LHCN-M2 (cell line): ENCODE results near the gene LMX1A. TPM values are rescaled to one million over a fixed set of nuclear protein-coding genes. Genes with fewer than 3 reads are reported as not detected.

Experiments used
- DNase-seq: peaks from one replicate; pipeline ENCODE4 v3.0.0-alpha.2; 2012; ENCODE audit warnings: low read depth
- total RNA-seq: library from RNA; depleted of rRNA; stranded (reverse); fragments of >200 nt; gene quantifications from 2 replicates; pipeline ENCODE4 v1.2.3, GENCODE V29; 2014

Gene LMX1A
- total RNA-seq, 1 experiment from 2014 or later: not detected

GRCh38 chr1:165265196-165265838, 91.2 kb downstream of the LMX1A start:
- DNase-seq: no peak

DNA sequence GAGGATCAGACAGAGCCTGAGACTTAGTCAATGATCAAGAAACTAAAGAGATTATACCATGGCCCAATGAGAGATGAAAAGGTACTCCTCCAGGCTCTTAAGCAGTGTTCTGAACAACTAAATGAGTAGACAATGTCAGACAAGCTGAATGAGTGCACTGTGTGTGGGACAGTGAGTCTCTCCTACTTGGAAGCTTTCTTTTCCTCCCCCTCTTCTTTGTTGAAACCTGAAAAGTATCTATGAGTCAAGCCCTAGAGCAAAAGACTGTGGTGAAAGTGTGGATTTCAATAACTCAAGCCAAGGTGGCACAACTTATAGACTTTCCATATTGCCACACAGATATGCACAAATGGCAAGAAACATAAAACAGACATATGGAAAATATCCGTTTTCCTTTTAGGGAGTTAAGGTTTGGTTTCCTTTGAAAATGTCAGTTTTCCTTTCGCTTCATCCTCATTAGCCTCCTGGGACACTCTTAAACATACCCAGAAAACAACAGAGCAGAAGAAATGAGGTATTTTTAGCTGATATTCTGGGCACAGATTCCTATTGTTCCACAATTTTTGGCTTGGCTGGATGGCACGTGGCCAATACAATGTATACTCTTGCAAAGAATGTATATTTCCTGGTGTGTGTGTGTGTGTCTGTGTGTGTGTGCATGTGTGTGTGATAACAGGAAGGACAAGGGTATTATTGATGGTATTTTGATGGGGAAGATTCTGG, 96.6 kb downstream of the LMX1A start:
- DNase-seq: no peak

GRCh38 chr1:165259236-165259635, 97.3 kb downstream of the LMX1A start:
- no peak for DNase-seq

- peak; percentile 19 for DNase-seq
Measured at GRCh38 chr1:165257969-165258459, 98.5 kb downstream of the LMX1A start.

- no peak for DNase-seq
Measured at GRCh38 chr1:165254896-165255625, 101.5 kb downstream of the LMX1A start.

DNA sequence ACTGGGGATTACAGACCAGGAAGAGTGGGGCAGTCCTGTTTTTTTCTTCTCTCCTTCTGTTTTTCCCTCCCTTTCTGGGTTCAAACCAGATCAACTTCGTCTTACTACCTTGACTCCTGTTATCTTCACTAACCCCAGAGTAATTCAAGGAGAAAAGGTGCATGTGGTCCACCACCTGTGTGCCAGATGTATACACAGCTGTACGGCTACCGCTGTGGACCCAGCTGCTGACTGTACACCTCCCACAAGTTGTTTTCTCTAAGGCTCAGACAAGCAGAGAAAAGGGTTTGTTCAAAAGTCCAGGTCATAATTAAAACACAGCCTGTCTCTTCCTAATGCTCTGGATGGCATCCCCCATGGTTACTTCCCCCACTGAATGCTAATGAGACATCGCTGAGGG, 102.1 kb downstream of the LMX1A start:
- DNase-seq: no peak

DNA sequence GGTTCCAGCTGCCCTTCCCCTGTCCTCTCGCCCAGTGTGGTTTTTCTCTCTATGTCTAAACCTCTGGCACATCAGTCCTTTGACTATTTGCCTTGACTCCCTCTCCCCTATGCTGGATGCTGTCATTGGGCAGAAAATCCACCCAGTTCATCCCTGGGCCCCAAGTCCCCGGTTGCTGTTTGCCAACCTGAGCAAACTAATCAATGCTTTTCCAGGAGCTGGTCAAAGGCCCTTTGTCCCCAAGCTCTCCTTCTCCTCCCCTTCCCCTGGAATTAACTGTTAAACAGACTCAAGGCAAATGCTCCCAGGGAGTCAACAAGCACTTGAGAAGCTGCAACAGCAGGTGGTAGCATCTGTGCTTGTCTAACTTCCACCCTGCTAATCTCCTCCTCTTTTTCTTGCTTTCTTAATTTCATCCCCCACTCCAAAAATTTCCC, 102.7 kb downstream of the LMX1A start:
- no peak for DNase-seq

- DNase-seq: no peak
Measured at GRCh38 chr1:165248969-165249571, 107.4 kb downstream of the LMX1A start.

DNA sequence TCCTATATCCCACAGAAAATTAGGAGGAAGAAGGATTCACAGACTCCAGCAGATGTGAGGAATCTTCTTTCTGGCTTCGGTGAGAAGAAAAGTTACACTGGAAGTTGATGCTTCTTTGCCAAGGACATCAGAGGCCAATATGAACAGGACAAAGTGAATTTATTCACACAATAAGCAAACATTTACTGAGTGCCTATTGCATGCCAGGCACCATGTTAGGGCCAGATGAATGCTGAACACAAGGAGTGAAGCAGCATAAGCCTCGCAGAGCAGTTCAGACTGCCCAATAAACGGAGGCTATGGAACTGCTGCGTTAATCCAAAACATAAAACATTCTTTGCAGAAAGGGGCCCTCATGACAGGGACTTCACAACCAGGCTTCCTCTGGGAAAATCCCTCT, 114.6 kb downstream of the LMX1A start:
- DNase-seq: no peak

DNA sequence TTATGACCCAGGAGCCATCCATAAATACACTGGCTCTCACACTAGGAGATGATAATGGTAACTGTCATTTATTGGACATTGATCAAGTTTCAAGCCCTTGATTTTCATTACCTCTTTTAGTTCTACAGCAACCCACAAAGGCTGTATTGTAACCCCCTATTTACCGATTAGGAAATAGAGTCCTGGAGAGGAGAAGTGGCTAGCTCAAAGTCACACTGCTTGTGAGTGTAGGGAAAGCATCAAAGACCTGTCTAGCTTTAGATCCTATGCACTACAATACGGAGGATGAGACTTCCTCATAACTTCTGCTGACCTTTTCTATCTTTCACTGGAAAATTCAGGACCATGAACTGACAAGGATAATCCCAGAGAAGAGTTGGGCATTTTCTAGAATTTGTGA, 115.2 kb downstream of the LMX1A start:
- DNase-seq: no peak

GRCh38 chr1:165240492-165240891, 116.0 kb downstream of the LMX1A start:
- DNase-seq: no peak

DNA sequence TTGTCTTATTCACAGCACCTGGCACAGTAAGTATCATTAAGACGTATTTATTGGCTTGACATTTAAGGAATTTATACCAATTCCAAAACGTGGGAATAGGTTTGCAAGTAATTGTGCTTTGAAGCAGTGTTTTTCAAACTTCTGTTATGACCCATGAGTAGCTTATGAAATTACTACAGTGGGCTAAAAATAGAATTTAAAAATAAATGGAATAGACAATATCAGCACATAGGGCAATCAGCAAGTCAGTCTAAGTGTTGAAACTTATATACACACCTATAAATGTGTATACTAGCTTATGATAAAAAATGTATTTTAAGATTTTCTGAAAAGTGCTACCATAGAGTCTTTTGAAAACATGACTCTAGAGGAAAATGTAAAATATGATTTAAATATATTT, 116.6 kb downstream of the LMX1A start:
- DNase-seq: no peak

- no peak for DNase-seq
Measured at GRCh38 chr1:165235777-165236291, 120.7 kb downstream of the LMX1A start.

GRCh38 chr1:165235155-165235776, 121.2 kb downstream of the LMX1A start:
- no peak for DNase-seq

DNA sequence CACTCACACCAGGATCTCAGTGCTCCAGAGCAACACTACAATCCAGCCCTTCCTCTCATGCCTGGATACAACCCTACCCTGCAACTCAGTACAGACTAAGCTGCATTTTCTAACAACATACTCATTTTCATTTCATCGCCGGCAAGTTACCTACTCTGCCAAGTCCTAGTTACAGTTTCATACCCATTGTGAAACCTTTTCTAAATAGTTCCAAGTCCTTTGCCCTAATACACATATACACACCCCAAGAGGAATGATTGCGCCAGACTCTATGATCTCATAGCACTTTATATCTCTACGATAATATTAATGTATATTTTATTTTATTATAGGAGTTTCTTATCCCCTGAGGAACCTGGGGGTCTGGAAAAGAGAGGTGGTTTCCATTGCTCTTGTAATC, 122.4 kb downstream of the LMX1A start:
- DNase-seq: no peak

DNA sequence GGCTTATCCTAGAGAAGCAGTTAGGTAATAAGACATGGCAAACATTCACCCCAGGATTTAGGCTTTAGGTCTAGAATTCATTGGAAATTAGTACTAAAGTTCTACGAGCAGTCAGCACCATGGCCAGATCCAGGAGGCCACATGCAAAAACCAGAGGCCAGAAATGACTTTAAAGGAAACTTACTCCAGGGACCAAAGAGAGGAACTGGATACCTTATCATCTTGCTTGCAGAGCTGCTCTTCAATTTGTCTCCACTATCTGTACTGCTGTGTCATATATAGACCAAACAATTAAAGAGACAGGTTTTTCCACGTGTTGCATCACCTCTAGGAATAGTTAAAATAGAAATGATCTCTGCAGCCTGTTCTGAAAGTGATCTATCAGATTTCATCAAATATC, 127.8 kb downstream of the LMX1A start:
- DNase-seq: no peak

GRCh38 chr1:165228111-165228655, 128.3 kb downstream of the LMX1A start:
- DNase-seq: no peak

GRCh38 chr1:165226326-165226725, 130.2 kb downstream of the LMX1A start:
- DNase-seq: no peak

GRCh38 chr1:165225650-165226049, 130.9 kb downstream of the LMX1A start:
- DNase-seq: no peak

DNA sequence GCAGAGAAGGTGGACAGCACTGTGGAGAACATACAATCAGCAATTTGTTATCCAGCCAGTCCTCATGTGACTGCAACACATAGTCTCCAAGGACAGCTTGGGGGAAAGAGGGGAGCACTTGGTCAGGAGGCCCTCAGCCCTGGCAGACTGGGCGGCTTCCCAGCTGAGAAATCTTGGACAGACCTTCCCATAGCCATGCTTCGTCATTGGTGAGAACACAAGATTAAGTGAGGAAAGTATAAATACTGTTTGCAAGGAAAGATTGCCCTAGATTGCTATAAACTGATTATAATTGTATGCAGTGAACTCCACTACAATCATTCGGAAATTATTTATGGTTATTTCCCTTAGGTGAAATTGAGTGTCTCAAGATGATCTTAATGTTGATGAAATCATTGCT, 131.5 kb downstream of the LMX1A start:
- DNase-seq: no peak

DNA sequence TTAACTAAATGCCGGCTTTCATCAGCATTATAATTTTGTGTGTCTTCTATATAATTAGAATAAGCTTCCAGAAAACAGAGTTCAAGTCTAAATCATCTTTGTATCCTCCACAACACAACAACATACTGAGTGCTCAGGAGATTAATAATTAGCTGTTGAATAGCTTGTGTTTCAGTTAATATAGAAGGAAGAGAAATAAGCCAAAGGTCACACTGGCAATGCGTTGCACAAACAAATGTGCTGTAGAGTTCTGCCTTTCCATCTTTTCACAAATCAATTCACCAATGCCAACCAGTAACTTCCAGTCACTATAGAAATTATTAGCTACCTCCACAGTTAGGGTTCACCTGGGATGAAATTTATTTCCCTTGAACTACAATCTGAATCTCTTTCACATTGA, 132.0 kb downstream of the LMX1A start:
- DNase-seq: no peak
